ENCODE measurements around the gene TAL1. TPM values are rescaled to one million over a fixed set of nuclear protein-coding genes. Genes with fewer than 3 reads are reported as not detected.

Gene TAL1
- total RNA-seq, 1 experiment from 2014 or later = not detected

- H3K27me3 Mint-ChIP-seq (ENCODE audit: low read depth) = peaks cover 61% of the 10 kb centered on the region
- Histone ChIP-seq H3K79me1 (ENCODE audit: insufficient read depth, low read depth, low read length, poor library complexity, severe bottlenecking) (no peaks in the 10 kb centered on the region), H3K4me2 (ENCODE audit: insufficient read depth, insufficient read length, low read length) (no peak overlapping the region), H4K5ac (ENCODE audit: insufficient read length, low read depth, low read length) (no peak overlapping the region), H3K4ac (ENCODE audit: low read depth, low read length) (no peak overlapping the region), H2BK12ac (ENCODE audit: insufficient read length, low read depth, low read length) (no peak overlapping the region), H3K4me1 (ENCODE audit: insufficient read depth, low read length) (peaks cover 7% of the 10 kb centered on the region), H3T11ph (ENCODE audit: low read length) (no peak overlapping the region), H3K79me2 (ENCODE audit: insufficient read depth, low read length) (no peaks in the 10 kb centered on the region), H2BK5ac (ENCODE audit: insufficient read length, low read length) (no peak overlapping the region), H2BK20ac (ENCODE audit: low read depth, low read length, poor library complexity, severe bottlenecking) (no peak overlapping the region), H2AFZ (ENCODE audit: low read length) (no peak overlapping the region), H3K27me3 (ENCODE audit: insufficient read depth, low read length) (peaks cover 7% of the 10 kb centered on the region; the same call in 1 of the 2 replicates), H3K14ac (ENCODE audit: insufficient read depth, low read length) (no peak overlapping the region), H2BK15ac (ENCODE audit: low read depth, low read length) (no peak overlapping the region), H3K56ac (ENCODE audit: insufficient read length, low read depth, low read length) (no peak overlapping the region), H3K18ac (ENCODE audit: insufficient read length, low read depth, low read length) (no peak overlapping the region), H4K8ac (replicated peaks; ENCODE audit: insufficient read length, low read depth, low read length) (no peak overlapping the region), H2BK120ac (ENCODE audit: low read depth, low read length, poor library complexity, severe bottlenecking) (no peak overlapping the region), H4K91ac (ENCODE audit: insufficient read length, low read depth, low read length) (no peak overlapping the region), H3K9me3 (ENCODE audit: control insufficient read depth, low read depth, low read length) (no peaks in the 10 kb centered on the region), H3K27ac (ENCODE audit: insufficient read length, low read depth, low read length) (no peak overlapping the region), H2AK5ac (ENCODE audit: insufficient read length, low read length) (no peak overlapping the region), H4K20me1 (ENCODE audit: control insufficient read depth, insufficient read depth, insufficient read length) (no peaks in the 10 kb centered on the region), H3K9ac (ENCODE audit: extremely low read depth, insufficient read length, low read length) (no peak overlapping the region), H3K23ac (ENCODE audit: insufficient read length, low read depth, low read length) (no peak overlapping the region), H3K23me2 (ENCODE audit: insufficient read length, low read depth, low read length, poor library complexity, severe bottlenecking) (no peaks in the 10 kb centered on the region)
- H3K36me3 Mint-ChIP-seq (ENCODE audit: insufficient read depth in 1 of 3, low read depth in 3 of 3) = no peaks in the 10 kb centered on the region
- H3K9me3 Mint-ChIP-seq = no peaks in the 10 kb centered on the region
- peak; percentile 20 for DNase-seq
- peaks cover 31 to 40% of the 10 kb centered on the region in 2 experiments for H3K4me1 Mint-ChIP-seq
- H3K27ac Mint-ChIP-seq = peak overlapping the region in 1 of 3 experiments; percentile 79; a peak in 1 of 7 replicates
- no peak overlapping the region; a peak in 1 of 5 replicates for H3K4me3 Mint-ChIP-seq
- TF ChIP-seq CTCF (conservative IDR thresholded peaks at IDR 0.05) = no peak
- no CpG with 5 or more reads among the region's 4 CpGs for WGBS (ENCODE audit: extremely low coverage, insufficient read length, low lambda C conversion rate)
Observed at GRCh38 chr1:47191940-47192457, 40.0 kb downstream of the TAL1 start.
